ENCODE results near the gene LRMDA. TPM values are rescaled to one million over a fixed set of nuclear protein-coding genes. Genes with fewer than 3 reads are reported as not detected.

The LRMDA gene
- total RNA-seq, 1 experiment from 2014 or later: 1.2 TPM

DNA sequence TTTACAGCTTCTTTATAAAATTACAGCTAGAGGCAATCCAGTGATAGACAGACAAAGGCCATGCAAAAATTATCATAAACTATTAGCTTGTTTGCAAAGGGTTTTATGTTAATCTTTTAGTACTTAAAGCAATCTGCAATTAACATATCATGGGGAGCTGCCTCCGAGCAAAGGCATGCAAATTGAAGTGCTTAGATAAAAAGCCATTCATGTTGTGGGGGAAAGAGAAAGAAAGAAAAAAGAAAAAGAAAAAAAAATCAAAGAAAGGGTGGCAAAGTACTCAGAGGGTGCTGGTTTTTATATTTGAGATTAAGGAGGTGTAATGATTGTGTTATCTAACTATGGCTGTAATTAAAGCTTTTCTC is 799.5 kb downstream of the LRMDA start:
- no TSS peak for BruUV-seq (replicated peaks)
- Histone ChIP-seq H3K4me3 (ENCODE audit: low read length) (no peak overlapping the region), H3K27ac (ENCODE audit: low read length) (no peak overlapping the region), H3K9me2 (replicated peaks; ENCODE audit: low read length) (no peaks in the 10 kb centered on the region), H3K27me3 (ENCODE audit: low read length) (peaks cover 56% of the 10 kb centered on the region), H4K20me1 (ENCODE audit: low read length) (no peaks in the 10 kb centered on the region), H3K9ac (ENCODE audit: low read length) (no peak overlapping the region), H3K9me3 (ENCODE audit: low read length) (no peaks in the 10 kb centered on the region), H3K36me3 (ENCODE audit: low read depth, low read length) (no peaks in the 10 kb centered on the region), H3K4me1 (ENCODE audit: insufficient read depth, low read length) (no peaks in the 10 kb centered on the region), H3K79me2 (ENCODE audit: low read length) (no peaks in the 10 kb centered on the region), H3K4me2 (ENCODE audit: low read length) (no peak overlapping the region), H2AFZ (ENCODE audit: low read length) (no peak overlapping the region), H3F3A (ENCODE audit: low read length, unreplicated experiment) (no peaks in the 10 kb centered on the region)
- ChIA-PET CTCF (interaction anchor here (0.5 kb wide), 1 partner anchor 36 kb away, joined by 3 read pairs; no protein-coding TSS in a partner anchor), POLR2A (ENCODE audit: unreplicated experiment) (interaction anchor here (0.5 kb wide), 1 partner anchor 559 kb away, joined by 3 read pairs; no protein-coding TSS in a partner anchor)
- ATAC-seq: no peak
- intact Hi-C loops (cut with micrococcal nuclease): no loop called here
- TF ChIP-seq, protein P1, sequence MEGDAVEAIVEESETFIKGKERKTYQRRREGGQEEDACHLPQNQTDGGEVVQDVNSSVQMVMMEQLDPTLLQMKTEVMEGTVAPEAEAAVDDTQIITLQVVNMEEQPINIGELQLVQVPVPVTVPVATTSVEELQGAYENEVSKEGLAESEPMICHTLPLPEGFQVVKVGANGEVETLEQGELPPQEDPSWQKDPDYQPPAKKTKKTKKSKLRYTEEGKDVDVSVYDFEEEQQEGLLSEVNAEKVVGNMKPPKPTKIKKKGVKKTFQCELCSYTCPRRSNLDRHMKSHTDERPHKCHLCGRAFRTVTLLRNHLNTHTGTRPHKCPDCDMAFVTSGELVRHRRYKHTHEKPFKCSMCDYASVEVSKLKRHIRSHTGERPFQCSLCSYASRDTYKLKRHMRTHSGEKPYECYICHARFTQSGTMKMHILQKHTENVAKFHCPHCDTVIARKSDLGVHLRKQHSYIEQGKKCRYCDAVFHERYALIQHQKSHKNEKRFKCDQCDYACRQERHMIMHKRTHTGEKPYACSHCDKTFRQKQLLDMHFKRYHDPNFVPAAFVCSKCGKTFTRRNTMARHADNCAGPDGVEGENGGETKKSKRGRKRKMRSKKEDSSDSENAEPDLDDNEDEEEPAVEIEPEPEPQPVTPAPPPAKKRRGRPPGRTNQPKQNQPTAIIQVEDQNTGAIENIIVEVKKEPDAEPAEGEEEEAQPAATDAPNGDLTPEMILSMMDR (conservative IDR thresholded peaks at IDR 0.05; ENCODE audit: low read depth, low read length): no peak
- no peak for TF ChIP-seq EZH2phosphoT487 (IDR thresholded peaks at IDR 0.05; ENCODE audit: borderline replicate concordance, low read length)
- no peak for TF ChIP-seq EZH2 (IDR thresholded peaks at IDR 0.05; ENCODE audit: low read length, unreplicated experiment)
- DNase-seq: no peak

DNA sequence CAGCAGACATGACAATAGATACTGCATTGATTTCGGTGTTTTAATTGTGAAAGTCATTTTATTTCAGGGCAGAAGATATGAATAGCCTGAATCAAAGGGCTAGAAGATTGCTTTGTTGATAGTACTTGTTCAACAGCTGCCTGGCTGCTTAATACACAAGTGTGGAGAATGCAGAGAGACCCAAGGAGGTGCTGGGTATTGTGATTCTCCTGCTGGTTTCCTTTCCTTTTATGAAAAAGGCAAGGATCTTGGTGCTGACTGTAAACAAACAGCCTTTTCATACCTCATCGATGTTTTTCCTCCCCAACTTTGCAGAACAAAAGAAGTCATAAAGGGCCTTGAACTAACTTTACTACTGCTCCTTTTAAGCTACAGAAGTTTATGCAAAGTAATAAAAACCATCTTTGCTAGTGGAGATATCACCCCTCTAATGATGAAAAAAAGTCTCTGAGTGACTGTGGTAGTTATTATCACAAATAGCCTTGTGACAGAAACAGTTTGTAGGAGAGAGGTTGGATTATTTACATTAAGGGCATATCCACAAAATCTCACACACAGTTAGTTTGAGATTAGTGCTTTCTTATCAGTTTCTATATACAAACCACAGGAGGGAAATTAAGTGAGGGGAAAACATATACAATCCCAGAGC is 800.0 kb downstream of the LRMDA start:
- Histone ChIP-seq H3K27me3 (ENCODE audit: low read length) (peaks cover 56% of the 10 kb centered on the region), H3F3A (ENCODE audit: low read length, unreplicated experiment) (no peaks in the 10 kb centered on the region), H3K4me3 (ENCODE audit: low read length) (no peak overlapping the region), H3K9me2 (replicated peaks; ENCODE audit: low read length) (no peaks in the 10 kb centered on the region), H3K27ac (ENCODE audit: low read length) (no peak overlapping the region), H3K4me1 (ENCODE audit: insufficient read depth, low read length) (no peaks in the 10 kb centered on the region), H3K36me3 (ENCODE audit: low read depth, low read length) (no peaks in the 10 kb centered on the region), H3K79me2 (ENCODE audit: low read length) (no peaks in the 10 kb centered on the region), H2AFZ (ENCODE audit: low read length) (no peak overlapping the region), H3K9ac (ENCODE audit: low read length) (no peak overlapping the region), H4K20me1 (ENCODE audit: low read length) (no peaks in the 10 kb centered on the region), H3K9me3 (ENCODE audit: low read length) (no peaks in the 10 kb centered on the region), H3K4me2 (ENCODE audit: low read length) (no peak overlapping the region)
- DNase-seq (no peak), ATAC-seq (no peak)
- BruUV-seq (replicated peaks): no TSS peak
- POLR2A ChIA-PET (ENCODE audit: unreplicated experiment): interaction anchor here (0.5 kb wide), 1 partner anchor 560 kb away, joined by 3 read pairs; no protein-coding TSS in a partner anchor
- intact Hi-C loops (cut with micrococcal nuclease): no loop called here
- no peak for TF ChIP-seq EZH2 (IDR thresholded peaks at IDR 0.05; ENCODE audit: low read length, unreplicated experiment)
- TF ChIP-seq, protein P1 (conservative IDR thresholded peaks at IDR 0.05; ENCODE audit: low read depth, low read length): no peak
- no peak for TF ChIP-seq EZH2phosphoT487 (IDR thresholded peaks at IDR 0.05; ENCODE audit: borderline replicate concordance, low read length)
- CTCF ChIA-PET: interaction anchor here (0.5 kb wide), 1 partner anchor 36 kb away, joined by 3 read pairs; no protein-coding TSS in a partner anchor

DNA sequence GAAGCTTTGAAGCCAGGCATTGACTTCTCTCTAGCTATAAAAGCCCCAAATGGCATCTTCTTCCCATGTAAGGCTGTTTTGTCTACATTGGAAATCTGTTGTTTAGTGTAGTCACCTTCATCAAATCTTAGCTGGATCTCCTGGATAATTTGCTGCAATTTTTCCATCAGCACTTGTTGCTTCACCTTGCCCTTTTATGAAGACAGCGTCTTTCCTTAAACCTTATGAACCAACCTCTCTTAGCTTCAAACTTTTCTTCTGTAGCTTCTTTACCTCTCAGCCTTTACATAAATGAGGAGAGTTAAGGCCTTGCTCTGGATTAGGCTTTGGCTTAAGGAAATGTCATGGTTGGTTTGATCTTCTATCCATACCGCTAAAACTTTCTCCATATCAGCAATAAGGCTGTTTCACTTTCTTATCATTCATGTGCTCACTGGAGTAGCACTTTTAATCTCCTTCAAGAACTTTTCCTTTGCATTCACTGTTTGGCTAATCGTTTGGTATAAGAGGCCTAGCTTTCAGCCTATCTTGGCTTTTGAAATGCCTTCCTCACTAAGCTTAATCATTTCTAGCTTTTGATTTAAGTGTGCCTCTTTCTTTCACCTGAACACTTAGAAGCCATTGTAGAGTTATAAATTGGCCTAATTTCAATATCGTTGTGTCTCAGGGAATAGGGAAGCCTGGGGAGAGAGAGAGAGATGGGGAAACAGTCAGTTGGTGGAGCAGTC is 803.2 kb downstream of the LRMDA start:
- POLR2A ChIA-PET (ENCODE audit: unreplicated experiment): no interaction called here
- no peak for DNase-seq
- Histone ChIP-seq H3F3A (ENCODE audit: low read length, unreplicated experiment) (no peaks in the 10 kb centered on the region), H2AFZ (ENCODE audit: low read length) (no peak overlapping the region), H3K27ac (ENCODE audit: low read length) (no peak overlapping the region), H3K4me1 (ENCODE audit: insufficient read depth, low read length) (no peaks in the 10 kb centered on the region), H3K9me3 (ENCODE audit: low read length) (no peaks in the 10 kb centered on the region), H4K20me1 (ENCODE audit: low read length) (no peaks in the 10 kb centered on the region), H3K9ac (ENCODE audit: low read length) (no peak overlapping the region), H3K27me3 (ENCODE audit: low read length) (peaks cover 37% of the 10 kb centered on the region), H3K4me2 (ENCODE audit: low read length) (no peak overlapping the region), H3K4me3 (ENCODE audit: low read length) (no peak overlapping the region), H3K9me2 (replicated peaks; ENCODE audit: low read length) (no peaks in the 10 kb centered on the region), H3K36me3 (ENCODE audit: low read depth, low read length) (no peaks in the 10 kb centered on the region), H3K79me2 (ENCODE audit: low read length) (no peaks in the 10 kb centered on the region)
- intact Hi-C loops (cut with micrococcal nuclease): no loop called here
- CTCF ChIA-PET: no interaction called here
- TF ChIP-seq EZH2 (IDR thresholded peaks at IDR 0.05; ENCODE audit: low read length, unreplicated experiment): no peak
- no TSS peak for BruUV-seq (replicated peaks)
- ATAC-seq: no peak
